Caco-2 (cell line): ENCODE results near the gene MGAT3. TPM values are rescaled to one million over a fixed set of nuclear protein-coding genes. Genes with fewer than 3 reads are reported as not detected.

Source experiments
- BruUV-seq: library from RNA; stranded (reverse); fragments of 400-500 nt; replicated peaks from 2 replicates; lab custom pipeline; 2021; lab: Mats Ljungman, UMichigan
- CTCF ChIA-PET: fragments of 300-600 bp; sonication (Branson Sonifier 250); formaldehyde crosslinking; loops from one replicate; lab custom pipeline; 2022; ENCODE audit warnings: antibody characterized with exemption; lab: Charles Lee
- POLR2A ChIA-PET: fragments of 300-600 bp; sonication (Branson Sonifier 250); formaldehyde crosslinking; loops from one replicate; lab custom pipeline; 2022; ENCODE audit warnings: antibody characterized with exemption; lab: Charles Lee
- DNase-seq, 2 experiments: peaks; one replicate each; pipeline versions ENCODE4 v3.0.0 to v3.0.0-alpha.2; 2020 to 2022
- H3K27me3 ChIP-seq: replicated peaks from 2 replicates; pipeline ENCODE4 v1.6.0; 2011; ENCODE audit warnings: low read length; ENCODE audit not compliant: control insufficient read depth, insufficient read depth
- H3K36me3 ChIP-seq: 2 replicates; pipeline ENCODE4 v1.5.1; 2011; ENCODE audit warnings: low read length; ENCODE audit not compliant: control insufficient read depth, insufficient read depth
- H3K4me1 ChIP-seq: fragments of 250-450 bp; sonication (Bioruptor Pico); 2 replicates; pipeline ENCODE4 v1.5.1; 2020; ENCODE audit warnings: mild to moderate bottlenecking
- H3K4me3 ChIP-seq: 2 replicates; pipeline ENCODE4 v1.5.1; 2011; ENCODE audit warnings: low read depth, mild to moderate bottlenecking, control low read depth, low read length
- H3K9me3 ChIP-seq: fragments of 250-450 bp; sonication (Bioruptor Pico); 2 replicates; pipeline ENCODE4 v1.5.1; 2020; ENCODE audit warnings: mild to moderate bottlenecking, moderate library complexity
- H3K27ac Mint-ChIP-seq: one replicate; pipeline ENCODE4 v1.8.0; 2022; ENCODE audit warnings: mixed read lengths; ENCODE audit not compliant: unreplicated experiment
- H3K27me3 Mint-ChIP-seq: one replicate; pipeline ENCODE4 v1.8.0; 2022; ENCODE audit warnings: mixed read lengths; ENCODE audit not compliant: insufficient read depth, unreplicated experiment
- H3K36me3 Mint-ChIP-seq: one replicate; pipeline ENCODE4 v1.8.0; 2022; ENCODE audit warnings: mild to moderate bottlenecking, mixed read lengths; ENCODE audit not compliant: insufficient read depth, unreplicated experiment
- H3K4me1 Mint-ChIP-seq: one replicate; pipeline ENCODE4 v1.8.0; 2022; ENCODE audit warnings: low read depth, mixed read lengths; ENCODE audit not compliant: unreplicated experiment
- H3K4me3 Mint-ChIP-seq: one replicate; pipeline ENCODE4 v1.8.0; 2022; ENCODE audit warnings: mild to moderate bottlenecking, moderate library complexity, mixed read lengths; ENCODE audit not compliant: unreplicated experiment
- H3K9me3 Mint-ChIP-seq: one replicate; pipeline ENCODE4 v1.8.0; 2022; ENCODE audit warnings: mixed read lengths; ENCODE audit not compliant: unreplicated experiment
- intact Hi-C: fragments of 100-400 bp; cut with micrococcal nuclease; formaldehyde crosslinking; loops from one replicate; pipeline ENCODE4 v1.10.0; 2022; ENCODE audit not compliant: unreplicated experiment
- total RNA-seq: library from RNA; stranded (reverse); gene quantifications from 2 replicates; pipeline ENCODE4 v1.2.3, GENCODE V29; 2022
- TF ChIP-seq, protein P1 (sequence below), 2 experiments: fragments of 200-600 bp in 1 of 2; IDR thresholded peaks; 1 replicate in 1 of 2; 2 replicates in 1 of 2; pipeline versions ENCODE4 v1.5.1 to v1.8.0; 2011 to 2022; ENCODE audit warnings: antibody characterized with exemption in 1 of 2, control low read depth in 1 of 2, inconsistent platforms in 1 of 2, low read depth in 1 of 2, low read length in 1 of 2, mild to moderate bottlenecking in 1 of 2, moderate library complexity in 1 of 2; ENCODE audit not compliant: insufficient read depth in 1 of 2, severe bottlenecking in 1 of 2, unreplicated experiment in 1 of 2

MGAT3 gene
- total RNA-seq, 1 experiment from 2014 or later: 16.6 TPM

DNA sequence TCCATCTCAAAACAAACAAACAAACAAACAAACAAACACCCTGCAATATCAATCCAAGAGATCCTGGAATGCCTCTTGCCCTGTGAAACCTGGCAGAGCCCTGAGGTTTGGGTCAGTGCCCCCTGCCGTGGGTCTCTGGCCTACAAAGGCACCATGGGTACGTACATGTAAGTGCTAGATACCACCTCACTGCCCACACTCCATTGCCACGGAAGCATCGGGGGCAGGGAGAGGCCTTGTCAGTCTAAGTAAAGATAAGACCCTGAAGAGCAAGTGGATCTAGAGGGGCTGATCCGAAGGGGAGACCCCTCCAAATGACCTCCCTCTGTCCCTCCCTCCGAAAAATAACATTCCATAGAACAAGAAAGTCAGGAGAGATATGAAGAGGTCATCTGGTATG lies 43.3 kb downstream of the MGAT3 start:
- intact Hi-C loops: loop anchor here (5.0 kb wide), 1 partner anchor 38 kb away; no protein-coding TSS in a partner anchor
- no TSS peak for BruUV-seq
- no peak for DNase-seq
- H3K4me3 Mint-ChIP-seq: no peak overlapping the region
- H3K36me3 ChIP-seq: no peaks in the 10 kb centered on the region; the same call in 1 of the 2 replicates
- H3K4me1 Mint-ChIP-seq: peaks cover 23% of the 10 kb centered on the region
- H3K27ac Mint-ChIP-seq: no peak overlapping the region
- CTCF ChIA-PET: no interaction called here
- H3K4me1 ChIP-seq: peaks cover 6% of the 10 kb centered on the region
- H3K36me3 Mint-ChIP-seq: peaks cover 34% of the 10 kb centered on the region
- TF ChIP-seq, protein P1, sequence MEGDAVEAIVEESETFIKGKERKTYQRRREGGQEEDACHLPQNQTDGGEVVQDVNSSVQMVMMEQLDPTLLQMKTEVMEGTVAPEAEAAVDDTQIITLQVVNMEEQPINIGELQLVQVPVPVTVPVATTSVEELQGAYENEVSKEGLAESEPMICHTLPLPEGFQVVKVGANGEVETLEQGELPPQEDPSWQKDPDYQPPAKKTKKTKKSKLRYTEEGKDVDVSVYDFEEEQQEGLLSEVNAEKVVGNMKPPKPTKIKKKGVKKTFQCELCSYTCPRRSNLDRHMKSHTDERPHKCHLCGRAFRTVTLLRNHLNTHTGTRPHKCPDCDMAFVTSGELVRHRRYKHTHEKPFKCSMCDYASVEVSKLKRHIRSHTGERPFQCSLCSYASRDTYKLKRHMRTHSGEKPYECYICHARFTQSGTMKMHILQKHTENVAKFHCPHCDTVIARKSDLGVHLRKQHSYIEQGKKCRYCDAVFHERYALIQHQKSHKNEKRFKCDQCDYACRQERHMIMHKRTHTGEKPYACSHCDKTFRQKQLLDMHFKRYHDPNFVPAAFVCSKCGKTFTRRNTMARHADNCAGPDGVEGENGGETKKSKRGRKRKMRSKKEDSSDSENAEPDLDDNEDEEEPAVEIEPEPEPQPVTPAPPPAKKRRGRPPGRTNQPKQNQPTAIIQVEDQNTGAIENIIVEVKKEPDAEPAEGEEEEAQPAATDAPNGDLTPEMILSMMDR (IDR thresholded peaks at IDR 0.05; ENCODE audit: insufficient read depth in 1 of 2, low read depth in 1 of 2, low read length in 1 of 2, severe bottlenecking in 1 of 2, unreplicated experiment in 1 of 2): no peak
- H3K4me3 ChIP-seq: no peak overlapping the region
- H3K27me3 ChIP-seq: no peaks in the 10 kb centered on the region
- POLR2A ChIA-PET: no interaction called here
- no peaks in the 10 kb centered on the region for H3K27me3 Mint-ChIP-seq
- H3K9me3 Mint-ChIP-seq: no peaks in the 10 kb centered on the region
- no peaks in the 10 kb centered on the region for H3K9me3 ChIP-seq

DNA sequence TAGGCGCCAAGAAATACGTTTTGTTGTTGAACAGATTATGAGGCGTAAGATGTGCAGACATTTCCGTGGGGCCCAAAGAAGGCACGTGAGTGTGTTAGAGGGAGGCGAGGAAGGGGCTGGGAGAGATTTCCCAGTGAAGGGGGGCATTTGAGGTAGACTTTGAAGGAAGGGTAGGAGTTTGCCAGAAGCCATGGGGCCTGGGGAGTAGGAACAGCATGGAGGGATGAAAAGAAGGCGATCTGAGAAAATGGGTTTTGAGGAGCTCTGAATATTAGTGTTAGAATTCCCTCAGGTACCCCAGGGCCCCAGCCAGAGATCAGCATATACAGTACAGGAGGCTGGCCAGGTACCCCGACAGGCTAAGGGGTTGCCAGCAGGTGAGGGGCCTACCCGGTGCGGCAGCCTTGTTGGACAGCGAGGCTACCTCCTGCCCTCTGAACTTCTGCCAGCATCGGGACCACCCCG lies 44.9 kb downstream of the MGAT3 start:
- Mint-ChIP-seq H3K4me1 (peaks cover 29% of the 10 kb centered on the region), H3K4me3 (peak overlapping the region; percentile 78), H3K27ac (peak overlapping the region; percentile 62), H3K27me3 (no peaks in the 10 kb centered on the region), H3K9me3 (no peaks in the 10 kb centered on the region), H3K36me3 (peaks cover 49% of the 10 kb centered on the region)
- H3K27me3 ChIP-seq: no peaks in the 10 kb centered on the region
- BruUV-seq: TSS peak; percentile 93
- TF ChIP-seq, protein P1 (IDR thresholded peaks at IDR 0.05; ENCODE audit: insufficient read depth in 1 of 2, low read depth in 1 of 2, low read length in 1 of 2, severe bottlenecking in 1 of 2, unreplicated experiment in 1 of 2): no peak
- CTCF ChIA-PET: interaction anchor here (0.7 to 1.7 kb wide), 10 partner anchors 11 to 102 kb away, joined by 3 to 13 read pairs (median 5); partner anchors contain the start of genes ATF4 and TAB1
- intact Hi-C loops: loop anchor here (1.0 to 5.0 kb wide), 3 partner anchors 11 to 39 kb away; partner anchors contain the start of gene ATF4
- no peak for DNase-seq
- peaks cover 6% of the 10 kb centered on the region for H3K4me1 ChIP-seq
- peak overlapping the region; percentile 94 for H3K4me3 ChIP-seq
- POLR2A ChIA-PET: interaction anchor here (0.6 to 1.4 kb wide), 8 partner anchors 14 to 543 kb away, joined by 3 to 27 read pairs (median 4); partner anchors contain the start of genes ATF4 and RPL3
- H3K9me3 ChIP-seq: no peaks in the 10 kb centered on the region
- peaks cover 2% of the 10 kb centered on the region for H3K36me3 ChIP-seq

DNA sequence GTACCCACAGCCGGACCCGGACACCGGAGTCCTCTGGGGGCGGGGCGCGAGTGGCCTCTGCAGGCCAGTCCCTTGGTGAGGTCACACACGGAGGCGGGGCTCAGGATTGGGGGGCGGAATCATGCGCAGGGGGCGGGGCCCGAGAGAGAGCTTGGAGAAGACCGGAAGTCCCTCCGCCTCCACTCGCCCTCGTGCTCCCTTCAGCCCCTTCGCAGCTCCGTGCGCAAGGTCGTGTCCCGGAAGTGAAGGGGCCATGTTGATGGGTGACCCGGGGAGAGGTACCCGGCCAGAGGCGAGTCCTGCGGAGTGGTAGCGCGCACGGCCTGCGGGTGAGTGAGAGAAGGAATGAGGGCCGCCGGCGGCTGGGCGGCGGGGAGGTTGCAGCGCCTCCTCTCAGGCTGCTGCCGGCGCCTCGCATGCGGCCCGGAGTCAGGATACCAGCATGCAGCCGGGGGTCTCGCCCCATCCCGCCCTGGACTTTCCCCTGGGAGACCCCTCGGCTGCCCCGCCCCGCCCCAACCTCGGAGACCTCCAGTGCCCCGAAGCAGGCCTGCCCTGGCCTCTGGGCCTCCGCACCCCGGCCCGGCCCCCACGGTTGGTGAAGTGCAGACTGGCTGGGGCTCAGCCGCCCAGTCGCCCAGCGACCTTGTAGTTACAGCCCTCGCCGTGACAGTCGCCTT lies 45.4 kb downstream of the MGAT3 start, which contains the start of gene MIEF1:
TSS of gene MIEF1 (plus strand) at position 182 of the 680 bp plus-strand sequence. CDS start 9,005 bp downstream, outside the sequence.
- Histone ChIP-seq H3K9me3 (no peaks in the 10 kb centered on the region), H3K27me3 (no peaks in the 10 kb centered on the region), H3K4me3 (peak within 1 kb of the TSS; percentile 94), H3K36me3 (peaks cover 2% of the 10 kb centered on the region), H3K4me1 (peaks cover 6% of the 10 kb centered on the region)
- Mint-ChIP-seq H3K4me3 (peak within 1 kb of the TSS; percentile 78), H3K27ac (peak within 1 kb of the TSS; percentile 62), H3K4me1 (peaks cover 29% of the 10 kb centered on the region), H3K9me3 (no peaks in the 10 kb centered on the region), H3K27me3 (no peaks in the 10 kb centered on the region), H3K36me3 (peaks cover 55% of the 10 kb centered on the region)
- TF ChIP-seq, protein P1 (IDR thresholded peaks at IDR 0.05; ENCODE audit: insufficient read depth in 1 of 2, low read depth in 1 of 2, low read length in 1 of 2, severe bottlenecking in 1 of 2, unreplicated experiment in 1 of 2): no peak
- DNase-seq: peak; percentile 96 to 97
- no TSS peak for BruUV-seq
- ChIA-PET CTCF (interaction anchor here (0.6 to 1.7 kb wide), 12 partner anchors 12 to 182 kb away, joined by 3 to 13 read pairs (median 5); partner anchors contain the start of genes ATF4 and TAB1), POLR2A (interaction anchor here (0.6 to 1.4 kb wide), 13 partner anchors 13 to 716 kb away, joined by 3 to 27 read pairs (median 3); partner anchors contain the start of genes ATF4 and RPL3)
- intact Hi-C loops: loop anchor here (1.0 to 5.0 kb wide), 3 partner anchors 12 to 40 kb away; partner anchors contain the start of gene ATF4
